GM12864 (cell line): Measurements from ENCODE around the gene SORCS2.

Experiments used
- DNase-seq: peaks from one replicate; pipeline ENCODE4 v3.0.0-alpha.2; 2011; ENCODE audit warnings: low read depth
- H3K4me3 ChIP-seq: 2 replicates; pipeline ENCODE4 v1.5.1; 2011; ENCODE audit warnings: mild to moderate bottlenecking, low read depth, low read length, control low read depth
- TF ChIP-seq, protein P1 (sequence below): IDR thresholded peaks from 2 replicates; pipeline ENCODE4 v1.5.1; 2011; ENCODE audit warnings: low read depth, mild to moderate bottlenecking, moderate library complexity, low read length, control low read depth, inconsistent platforms; ENCODE audit errors: missing control alignments

Gene SORCS2

GRCh38 chr4:7787681-7788141 is 595.4 kb downstream of the SORCS2 start:
- no peak for DNase-seq
- TF ChIP-seq, protein P1, sequence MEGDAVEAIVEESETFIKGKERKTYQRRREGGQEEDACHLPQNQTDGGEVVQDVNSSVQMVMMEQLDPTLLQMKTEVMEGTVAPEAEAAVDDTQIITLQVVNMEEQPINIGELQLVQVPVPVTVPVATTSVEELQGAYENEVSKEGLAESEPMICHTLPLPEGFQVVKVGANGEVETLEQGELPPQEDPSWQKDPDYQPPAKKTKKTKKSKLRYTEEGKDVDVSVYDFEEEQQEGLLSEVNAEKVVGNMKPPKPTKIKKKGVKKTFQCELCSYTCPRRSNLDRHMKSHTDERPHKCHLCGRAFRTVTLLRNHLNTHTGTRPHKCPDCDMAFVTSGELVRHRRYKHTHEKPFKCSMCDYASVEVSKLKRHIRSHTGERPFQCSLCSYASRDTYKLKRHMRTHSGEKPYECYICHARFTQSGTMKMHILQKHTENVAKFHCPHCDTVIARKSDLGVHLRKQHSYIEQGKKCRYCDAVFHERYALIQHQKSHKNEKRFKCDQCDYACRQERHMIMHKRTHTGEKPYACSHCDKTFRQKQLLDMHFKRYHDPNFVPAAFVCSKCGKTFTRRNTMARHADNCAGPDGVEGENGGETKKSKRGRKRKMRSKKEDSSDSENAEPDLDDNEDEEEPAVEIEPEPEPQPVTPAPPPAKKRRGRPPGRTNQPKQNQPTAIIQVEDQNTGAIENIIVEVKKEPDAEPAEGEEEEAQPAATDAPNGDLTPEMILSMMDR, result no peak
- H3K4me3 ChIP-seq, result no peak overlapping the region

DNA sequence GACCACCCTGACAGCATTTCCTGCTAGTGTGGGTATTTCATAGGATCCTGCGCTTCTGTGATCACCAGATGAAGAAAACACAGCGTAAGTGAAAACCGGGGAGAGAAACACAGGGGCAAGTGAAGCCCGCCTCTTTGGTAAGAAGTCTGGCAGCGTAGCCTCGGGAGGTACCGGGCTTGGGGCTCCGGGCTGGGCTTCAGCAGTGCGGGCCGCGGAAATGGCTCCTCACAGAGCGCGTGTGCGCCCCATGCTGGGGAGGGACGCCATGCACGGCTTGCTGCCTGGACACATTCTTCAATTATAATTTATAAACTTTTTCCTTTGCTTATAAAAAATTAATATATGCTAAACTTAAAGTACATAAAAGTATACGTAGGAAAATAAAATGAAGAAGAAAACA is 595.9 kb downstream of the SORCS2 start:
- no peak for DNase-seq
- TF ChIP-seq, protein P1, result no peak
- H3K4me3 ChIP-seq, result no peak overlapping the region

GRCh38 chr4:7788694-7789425 is 596.5 kb downstream of the SORCS2 start:
- TF ChIP-seq, protein P1, result no peak
- no peak for DNase-seq
- no peak overlapping the region for H3K4me3 ChIP-seq

DNA sequence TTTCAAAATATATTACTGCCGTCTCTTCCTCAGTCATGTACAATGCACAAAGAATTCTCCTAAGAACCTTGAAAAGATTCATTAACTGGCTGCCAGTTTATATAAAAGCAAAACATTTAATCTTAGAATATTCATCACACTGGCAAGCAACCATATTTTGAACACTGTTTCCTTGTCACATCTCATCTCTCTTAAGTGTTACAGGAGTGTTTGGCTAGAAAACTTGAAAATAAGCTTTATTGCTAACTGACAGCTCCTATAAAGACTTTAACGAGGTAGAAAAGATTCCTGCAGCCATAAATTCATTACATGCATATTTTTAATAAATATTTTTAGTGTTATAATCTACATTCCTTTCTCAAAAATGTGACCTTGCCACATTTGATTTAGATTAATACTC is 597.7 kb downstream of the SORCS2 start:
- TF ChIP-seq, protein P1, result no peak
- H3K4me3 ChIP-seq, result no peak overlapping the region
- no peak for DNase-seq

DNA sequence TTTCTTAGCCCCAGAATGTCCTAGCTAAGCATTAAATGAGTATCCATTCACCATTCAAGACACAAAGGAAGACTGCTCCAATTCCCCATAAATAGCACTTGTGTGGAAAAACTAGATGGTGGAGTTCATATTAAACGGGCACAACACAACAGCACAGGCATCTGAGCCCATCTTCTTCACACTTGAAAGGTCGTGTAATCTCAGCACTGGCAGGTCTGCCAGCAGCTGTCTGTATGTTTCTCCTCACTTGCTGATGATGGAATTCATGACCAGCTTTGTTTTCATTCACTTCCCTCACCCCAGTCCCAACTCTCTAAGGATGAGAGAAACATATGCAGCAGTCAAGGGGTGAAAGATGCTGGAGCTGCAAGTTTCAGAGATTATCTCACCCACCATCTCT is 598.7 kb downstream of the SORCS2 start:
- H3K4me3 ChIP-seq, result no peak overlapping the region
- TF ChIP-seq, protein P1, result no peak
- no peak for DNase-seq
